Lower leg skin (tissue), 3 donors: ENCODE data around the gene SMIM32.

Experiments used
- CTCF ChIP-seq, 3 donors: fragments of 450-650 bp; IDR thresholded peaks; one replicate each; pipeline ENCODE4 v1.5.1; 2016; ENCODE audit warnings: antibody characterized with exemption in 3 of 3, mild to moderate bottlenecking in 3 of 3, moderate library complexity in 2 of 3
- POLR2A ChIP-seq, 2 donors: fragments of 450-650 bp; IDR thresholded peaks; one replicate each; pipeline ENCODE4 v1.6.1; 2016 to 2017; ENCODE audit warnings: antibody characterized with exemption in 2 of 2, mild to moderate bottlenecking in 1 of 2, moderate library complexity in 1 of 2

GRCh38 chr5:136236479-136237083 lies 43.6 kb upstream of the SMIM32 start:
- no peak for TF ChIP-seq CTCF (IDR thresholded peaks at IDR 0.05)
- TF ChIP-seq POLR2A (IDR thresholded peaks at IDR 0.05), result no peak
